ENCODE measurements around the gene ABR.
"Not testable (repeated sequence)": the region's sequence is repeated elsewhere in the genome, so short reads cannot be mapped to it uniquely, and the experiment has no call there.

Gene ABR

GRCh38 chr17:1090465-1091189, 89.2 kb downstream of the ABR start:
- DNase-seq: no peak

- no peak for DNase-seq
Observed at GRCh38 chr17:1089915-1090314, 89.9 kb downstream of the ABR start.

GRCh38 chr17:1087381-1088241, 92.2 kb downstream of the ABR start:
- no peak for DNase-seq

- DNase-seq: no peak
Observed at GRCh38 chr17:1083451-1084187, 96.2 kb downstream of the ABR start.

GRCh38 chr17:1082579-1082978, 97.2 kb downstream of the ABR start:
- DNase-seq: no peak

GRCh38 chr17:1078831-1079561, 100.8 kb downstream of the ABR start:
- DNase-seq: no peak

- no peak for DNase-seq
Observed at GRCh38 chr17:1077986-1078711, 101.6 kb downstream of the ABR start.

GRCh38 chr17:1077581-1077985, 102.2 kb downstream of the ABR start:
- no peak for DNase-seq

GRCh38 chr17:1076982-1077302, 102.8 kb downstream of the ABR start:
- no peak for DNase-seq

- DNase-seq: no peak
Observed at GRCh38 chr17:1076299-1076981, 103.3 kb downstream of the ABR start.

GRCh38 chr17:1074886-1075605, 104.7 kb downstream of the ABR start:
- DNase-seq: no peak

GRCh38 chr17:1073963-1074625, 105.7 kb downstream of the ABR start:
- not testable (repeated sequence) for DNase-seq

- DNase-seq: no peak
Observed at GRCh38 chr17:1073241-1073962, 106.4 kb downstream of the ABR start.

- no peak for DNase-seq
Observed at GRCh38 chr17:1072551-1072961, 107.2 kb downstream of the ABR start.

- DNase-seq: no peak
Observed at GRCh38 chr17:1071103-1071825, 108.5 kb downstream of the ABR start.

GRCh38 chr17:1070411-1070810, 109.4 kb downstream of the ABR start:
- DNase-seq: no peak

GRCh38 chr17:1069847-1070246, 109.9 kb downstream of the ABR start:
- DNase-seq: no peak

GRCh38 chr17:1068356-1068755, 111.4 kb downstream of the ABR start:
- no peak for DNase-seq
